Astrocyte of the spinal cord (primary cell): ENCODE measurements around the gene MLLT10.

Source experiments
- DNase-seq: peaks from one replicate; pipeline ENCODE4 v3.0.0; 2011; ENCODE audit warnings: low read depth, low spot score
- H3K4me3 ChIP-seq: 2 replicates; pipeline ENCODE4 v1.5.1; 2011; ENCODE audit warnings: low read depth, mild to moderate bottlenecking, low read length, moderate library complexity
- in situ Hi-C: cut with HindIII; loops from 2 replicates; pipeline ENCODE4 v1.10.0; 2017; ENCODE audit warnings: low sequenced_read_pairs
- TF ChIP-seq, protein P1 (sequence below): IDR thresholded peaks from 2 replicates; pipeline ENCODE4 v1.5.1; 2012; ENCODE audit warnings: low read depth, mild to moderate bottlenecking, low read length, inconsistent platforms

MLLT10 gene

DNA sequence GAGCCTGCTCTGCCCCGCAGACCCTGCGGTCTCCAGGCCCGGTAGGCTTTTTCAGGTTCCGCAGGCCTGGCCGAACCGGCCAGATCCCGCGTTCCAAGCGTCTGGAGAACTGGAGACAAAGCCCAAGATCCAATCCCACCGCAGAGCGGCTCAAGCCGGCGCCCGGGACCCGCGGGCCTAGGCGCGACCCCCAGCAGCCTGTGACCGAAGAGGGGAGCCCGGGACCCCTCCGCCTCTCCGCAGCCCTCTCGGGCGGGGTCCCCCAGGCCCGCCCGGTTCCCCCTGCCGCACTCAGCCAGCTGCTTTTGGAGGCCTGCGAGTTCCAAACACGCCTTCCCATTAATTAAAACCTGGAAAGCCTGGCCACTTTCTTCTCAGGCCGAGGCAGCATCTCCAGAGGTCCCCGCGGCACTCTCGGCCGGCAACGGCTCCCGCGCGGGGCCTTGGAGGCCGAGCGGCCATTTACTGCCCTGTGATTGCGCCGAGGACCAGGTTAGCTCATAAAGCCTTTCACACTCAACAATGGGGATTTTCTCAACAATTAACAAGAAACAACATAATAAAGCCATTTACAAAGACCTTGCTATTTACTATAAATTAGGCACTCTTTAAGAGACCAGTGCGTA, 25.2 kb upstream of the MLLT10 start:
- peak; percentile 25 for DNase-seq
- TF ChIP-seq, protein P1, sequence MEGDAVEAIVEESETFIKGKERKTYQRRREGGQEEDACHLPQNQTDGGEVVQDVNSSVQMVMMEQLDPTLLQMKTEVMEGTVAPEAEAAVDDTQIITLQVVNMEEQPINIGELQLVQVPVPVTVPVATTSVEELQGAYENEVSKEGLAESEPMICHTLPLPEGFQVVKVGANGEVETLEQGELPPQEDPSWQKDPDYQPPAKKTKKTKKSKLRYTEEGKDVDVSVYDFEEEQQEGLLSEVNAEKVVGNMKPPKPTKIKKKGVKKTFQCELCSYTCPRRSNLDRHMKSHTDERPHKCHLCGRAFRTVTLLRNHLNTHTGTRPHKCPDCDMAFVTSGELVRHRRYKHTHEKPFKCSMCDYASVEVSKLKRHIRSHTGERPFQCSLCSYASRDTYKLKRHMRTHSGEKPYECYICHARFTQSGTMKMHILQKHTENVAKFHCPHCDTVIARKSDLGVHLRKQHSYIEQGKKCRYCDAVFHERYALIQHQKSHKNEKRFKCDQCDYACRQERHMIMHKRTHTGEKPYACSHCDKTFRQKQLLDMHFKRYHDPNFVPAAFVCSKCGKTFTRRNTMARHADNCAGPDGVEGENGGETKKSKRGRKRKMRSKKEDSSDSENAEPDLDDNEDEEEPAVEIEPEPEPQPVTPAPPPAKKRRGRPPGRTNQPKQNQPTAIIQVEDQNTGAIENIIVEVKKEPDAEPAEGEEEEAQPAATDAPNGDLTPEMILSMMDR, result no peak
- in situ Hi-C loops, result no loop called here
- H3K4me3 ChIP-seq, result no peak overlapping the region

DNA sequence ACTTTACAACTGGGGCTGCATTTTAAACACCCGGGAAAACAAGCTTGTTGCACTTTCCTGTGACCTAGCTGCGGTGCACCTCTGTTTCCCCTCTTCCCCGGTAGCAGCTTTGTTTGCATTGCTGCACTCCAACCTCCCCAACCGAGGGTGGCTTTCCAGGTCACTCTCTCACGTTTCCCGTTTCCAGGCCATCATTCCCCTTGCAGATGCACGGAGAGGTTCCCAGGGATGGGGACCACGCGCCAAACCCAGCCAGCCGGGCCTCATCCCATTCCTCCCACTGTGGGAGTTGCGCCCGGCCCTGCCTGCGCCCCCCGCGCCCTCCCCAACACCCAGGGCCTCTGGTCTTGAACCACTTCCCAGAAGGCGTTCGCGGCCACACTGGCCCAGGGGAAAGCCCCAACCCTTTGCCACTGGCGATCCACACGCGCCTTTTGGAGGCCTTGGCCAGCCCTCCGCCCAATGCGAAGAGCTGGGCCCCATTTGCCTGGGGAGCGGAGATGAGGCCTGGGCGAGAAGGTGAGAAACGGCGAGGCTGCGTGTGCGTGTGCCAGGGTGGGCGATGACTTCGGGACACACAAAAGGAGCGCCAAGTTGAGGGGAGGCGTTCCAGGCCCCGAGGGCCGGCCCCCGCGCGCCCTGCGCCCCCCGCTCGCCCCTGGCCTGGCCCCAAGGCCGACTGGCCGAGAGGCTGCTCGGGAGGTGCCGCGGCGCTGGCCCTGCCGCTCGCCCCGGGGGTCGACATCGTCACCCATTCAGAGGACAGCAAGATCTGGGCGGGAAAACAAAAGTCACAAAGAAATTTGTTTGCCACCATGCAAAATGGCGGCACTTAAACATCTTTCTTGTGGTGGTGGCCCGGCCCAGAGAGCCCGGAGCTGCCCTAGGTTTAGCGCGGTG, 24.4 kb upstream of the MLLT10 start:
- DNase-seq, result peak; percentile 13
- H3K4me3 ChIP-seq, result peak overlapping the region; percentile 20
- in situ Hi-C loops, result no loop called here
- TF ChIP-seq, protein P1, result no peak

DNA sequence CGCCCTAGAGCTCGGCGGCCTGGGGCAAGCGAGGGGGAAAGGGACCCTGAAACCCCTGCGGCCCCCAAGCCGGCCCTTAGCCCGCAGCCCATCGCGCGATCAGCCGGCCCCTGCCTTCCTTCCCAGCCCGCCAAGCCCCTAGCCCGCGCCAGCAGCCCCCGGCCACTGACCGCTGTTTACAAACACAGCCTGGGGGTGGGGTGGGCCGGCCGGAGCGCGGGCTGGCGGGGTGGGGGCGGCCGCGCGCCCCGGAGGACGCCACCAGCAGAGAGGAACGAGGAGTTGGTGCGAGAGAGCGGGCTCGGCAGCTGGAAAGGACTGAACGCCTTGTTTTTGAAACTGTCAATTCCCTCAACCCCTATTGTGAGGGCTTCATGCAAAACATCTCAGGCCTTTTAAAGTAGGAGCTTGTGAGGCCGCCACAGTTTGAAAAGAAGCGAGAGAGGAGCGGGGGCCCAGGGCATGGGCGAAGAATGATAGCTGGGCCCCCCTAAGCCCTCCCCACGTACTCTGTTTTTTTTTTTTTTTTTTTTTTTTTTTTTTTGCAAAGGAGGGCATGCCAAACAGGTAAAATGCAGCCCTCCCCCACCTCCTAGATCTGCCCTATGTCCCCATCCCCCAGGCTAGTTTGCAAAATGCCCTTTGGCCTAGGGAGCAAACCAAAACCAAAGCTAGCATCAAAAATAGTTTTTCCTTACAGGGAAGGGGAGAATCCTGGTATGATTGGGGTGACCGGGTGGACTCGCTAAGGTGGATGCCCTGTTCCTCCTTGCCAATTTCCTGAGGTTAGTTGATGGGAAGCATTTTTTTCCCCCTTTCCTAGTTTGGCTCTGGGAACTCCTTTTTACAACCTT, 23.6 kb upstream of the MLLT10 start:
- TF ChIP-seq, protein P1, result no peak
- in situ Hi-C loops, result no loop called here
- DNase-seq, result peak; percentile 43
- peak overlapping the region; percentile 20 for H3K4me3 ChIP-seq

- no peak overlapping the region for H3K4me3 ChIP-seq
- TF ChIP-seq, protein P1, result no peak
- in situ Hi-C loops, result no loop called here
Observed at GRCh38 chr10:21511095-21511570, 22.9 kb upstream of the MLLT10 start.

GRCh38 chr10:21511946-21512572, 22.0 kb upstream of the MLLT10 start:
- H3K4me3 ChIP-seq, result no peak overlapping the region
- in situ Hi-C loops, result no loop called here
- TF ChIP-seq, protein P1, result no peak
- DNase-seq, result peak; percentile 56

More at GRCh38 chr10:21511095-21511570, 22.9 kb upstream of the MLLT10 start:
- peak; percentile 15 for DNase-seq
